ENCODE data around the gene MAG.

The MAG gene

DNA sequence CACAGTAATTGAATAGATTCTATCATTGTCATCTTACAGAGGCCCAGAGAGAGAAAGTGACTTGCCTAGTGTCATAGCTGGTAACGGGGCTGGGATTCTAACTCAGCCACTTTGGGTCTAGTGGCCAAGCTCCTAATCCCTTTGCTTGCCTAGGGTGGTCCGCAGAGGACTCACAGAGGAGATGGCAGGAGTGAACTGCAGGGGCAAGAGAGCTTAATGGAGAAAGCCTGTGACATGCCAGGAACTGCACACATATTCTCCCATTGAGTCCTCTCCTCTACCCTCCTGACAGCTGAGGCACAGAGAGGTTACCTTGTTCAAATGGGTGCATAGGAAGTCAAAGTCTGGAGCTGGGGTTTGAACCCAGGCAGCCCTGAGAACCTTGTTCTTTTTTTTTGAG, 40.5 kb upstream of the MAG start:
- no peak for TF ChIP-seq EZH2 (IDR thresholded peaks at IDR 0.05)
- no peak for TF ChIP-seq POLR2AphosphoS5 (IDR thresholded peaks at IDR 0.05; ENCODE audit: borderline replicate concordance, low read depth, low read length)
- no peak for TF ChIP-seq FOXP2 (optimal IDR thresholded peaks at IDR 0.05; ENCODE audit: control extremely low read depth, extremely low read length, insufficient read depth)
- no peak overlapping the region for H3K4me3 ChIP-seq
- no peaks in the 10 kb centered on the region for H3K36me3 ChIP-seq (ENCODE audit: insufficient read depth, low read length)
- H3K27ac ChIP-seq: no peak overlapping the region
- no peak overlapping the region for H3K9ac ChIP-seq (ENCODE audit: insufficient read length)
- no peak for DNase-seq (ENCODE audit: low read depth, low spot score)
- no peaks in the 10 kb centered on the region for H3K9me3 ChIP-seq (ENCODE audit: low read depth, low read length)

DNA sequence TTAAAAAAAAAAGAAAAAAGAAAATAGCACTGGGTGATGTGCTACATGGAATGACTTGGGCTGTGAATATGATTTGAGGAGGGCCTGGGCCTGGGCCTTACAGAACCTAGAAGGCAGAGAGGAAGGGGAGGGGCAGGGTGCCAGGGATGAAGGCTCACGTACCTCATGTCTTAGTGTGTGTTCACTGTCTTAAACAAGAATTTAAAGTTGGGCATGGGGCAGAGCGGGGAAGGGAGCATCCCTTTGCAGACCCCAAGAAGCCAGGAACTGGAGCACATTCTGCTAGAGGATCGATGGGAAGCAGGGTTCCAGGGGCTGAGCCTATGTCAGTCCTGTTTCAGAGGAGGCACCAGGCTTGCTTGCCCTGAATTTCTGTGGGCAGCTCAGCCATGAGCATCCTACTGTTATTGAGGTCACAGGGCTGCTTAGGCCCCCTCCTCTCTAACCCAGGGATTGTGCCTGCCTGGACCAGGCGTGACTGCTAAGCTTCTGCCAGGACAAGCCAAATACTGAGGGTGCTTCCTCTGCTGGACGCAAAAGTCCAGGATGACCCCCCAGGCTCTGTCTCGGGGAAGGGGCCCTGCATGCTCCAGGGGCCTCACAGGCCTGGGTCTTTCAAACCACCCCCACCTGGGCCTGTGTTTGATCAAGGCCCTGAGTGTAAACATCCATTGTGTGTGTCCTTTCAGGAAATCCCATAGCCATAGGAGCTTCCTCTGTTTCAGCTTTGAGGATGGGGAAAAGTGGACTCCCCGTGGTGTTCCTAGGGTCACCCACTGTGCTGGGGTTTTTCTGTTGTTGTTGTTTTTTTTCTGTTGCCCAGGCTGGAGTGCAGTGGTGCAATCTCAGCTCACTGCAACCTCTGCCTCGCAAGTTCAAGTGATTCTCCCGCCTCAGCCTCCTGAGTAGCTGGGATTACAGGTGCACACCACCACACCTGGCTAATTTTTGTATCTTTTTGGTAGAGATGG, 38.4 kb upstream of the MAG start:
- no peak overlapping the region for H3K4me3 ChIP-seq
- no peak for TF ChIP-seq POLR2AphosphoS5 (IDR thresholded peaks at IDR 0.05; ENCODE audit: borderline replicate concordance, low read depth, low read length)
- no peak for TF ChIP-seq EZH2 (IDR thresholded peaks at IDR 0.05)
- no peak for TF ChIP-seq FOXP2 (optimal IDR thresholded peaks at IDR 0.05; ENCODE audit: control extremely low read depth, extremely low read length, insufficient read depth)
- H3K9me3 ChIP-seq (ENCODE audit: low read depth, low read length): no peaks in the 10 kb centered on the region
- DNase-seq (ENCODE audit: low read depth, low spot score): no peak
- no peaks in the 10 kb centered on the region for H3K36me3 ChIP-seq (ENCODE audit: insufficient read depth, low read length)
- H3K27ac ChIP-seq: no peak overlapping the region
- H3K9ac ChIP-seq (ENCODE audit: insufficient read length): no peak overlapping the region

DNA sequence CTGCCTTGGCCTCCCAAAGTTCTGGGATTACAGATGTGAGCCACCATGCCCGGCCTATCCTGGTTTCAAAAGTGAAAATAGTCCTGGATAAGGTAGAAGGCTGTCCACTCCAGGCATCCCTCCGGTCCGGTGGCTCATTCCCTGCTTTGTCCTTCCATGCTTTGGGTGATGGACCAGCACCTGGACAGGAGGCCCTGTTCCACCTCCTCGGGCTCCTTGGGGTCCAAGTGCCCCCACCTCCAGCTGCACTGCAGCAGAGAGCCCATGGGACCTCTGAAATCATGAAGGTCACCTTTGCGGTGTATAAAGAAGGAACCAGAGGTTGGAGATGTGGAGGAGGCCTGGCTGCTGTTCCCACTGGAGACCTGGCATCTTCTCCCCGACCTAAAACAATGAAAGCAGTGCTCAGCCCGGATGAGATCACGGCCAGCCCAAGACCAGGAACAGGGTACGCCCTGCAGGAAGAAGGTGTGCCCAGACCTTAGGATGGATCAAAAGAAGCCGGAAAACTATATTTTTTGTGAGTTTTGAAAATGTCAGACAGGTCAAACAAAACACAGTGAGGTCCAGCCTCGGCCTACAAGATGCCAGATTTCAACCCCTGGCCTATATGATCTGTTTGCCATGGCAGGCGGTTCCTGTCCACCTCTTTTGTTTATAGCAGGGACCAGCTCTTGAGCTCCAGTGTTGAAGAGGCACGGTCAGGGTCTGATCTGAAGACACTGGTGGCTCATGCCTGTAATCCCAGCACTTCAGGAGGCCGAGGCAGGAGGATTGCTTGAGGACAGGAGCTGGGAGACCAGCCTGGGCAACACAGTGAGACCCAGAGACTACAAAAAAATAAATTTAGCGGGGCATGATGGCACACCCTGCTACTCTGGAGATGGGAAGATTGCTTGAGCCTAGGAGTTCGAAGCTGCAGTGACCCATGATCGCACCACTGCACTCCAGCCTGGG, 37.3 kb upstream of the MAG start:
- TF ChIP-seq POLR2AphosphoS5 (IDR thresholded peaks at IDR 0.05; ENCODE audit: borderline replicate concordance, low read depth, low read length): no peak
- TF ChIP-seq EZH2 (IDR thresholded peaks at IDR 0.05): no peak
- TF ChIP-seq FOXP2 (optimal IDR thresholded peaks at IDR 0.05; ENCODE audit: control extremely low read depth, extremely low read length, insufficient read depth): no peak
- no peak for DNase-seq (ENCODE audit: low read depth, low spot score)

DNA sequence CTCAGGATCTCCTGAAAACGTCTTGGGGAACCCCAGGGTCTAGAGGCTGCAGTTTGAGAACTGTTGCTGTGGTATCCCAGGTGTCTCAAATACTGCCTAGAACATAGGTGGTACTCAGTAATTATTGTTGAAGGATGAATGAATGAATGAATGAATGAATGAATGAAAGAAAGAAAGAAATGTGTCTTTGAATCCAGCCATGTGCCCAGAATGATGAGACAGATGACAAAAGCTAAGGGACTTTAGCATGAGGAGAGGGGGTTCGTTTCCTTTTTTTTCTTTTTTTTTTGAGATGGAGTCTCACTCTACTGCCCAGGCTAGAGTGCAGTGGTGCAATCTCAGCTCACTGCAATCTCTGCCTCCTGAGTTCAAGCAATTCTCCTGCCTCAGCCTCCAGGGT, 35.4 kb upstream of the MAG start:
- H3K36me3 ChIP-seq (ENCODE audit: insufficient read depth, low read length): no peaks in the 10 kb centered on the region
- DNase-seq (ENCODE audit: low read depth, low spot score): no peak
- no peak overlapping the region for H3K9ac ChIP-seq (ENCODE audit: insufficient read length)
- TF ChIP-seq FOXP2 (optimal IDR thresholded peaks at IDR 0.05; ENCODE audit: control extremely low read depth, extremely low read length, insufficient read depth) (no peak), EZH2 (IDR thresholded peaks at IDR 0.05) (no peak), POLR2AphosphoS5 (IDR thresholded peaks at IDR 0.05; ENCODE audit: borderline replicate concordance, low read depth, low read length) (no peak)
- no peaks in the 10 kb centered on the region for H3K9me3 ChIP-seq (ENCODE audit: low read depth, low read length)
- H3K27ac ChIP-seq: no peak overlapping the region
- no peak overlapping the region for H3K4me3 ChIP-seq

More for the DNA sequence above, 37.3 kb upstream of the MAG start:
- H3K36me3 ChIP-seq (ENCODE audit: insufficient read depth, low read length): no peaks in the 10 kb centered on the region
- no peak overlapping the region for H3K9ac ChIP-seq (ENCODE audit: insufficient read length)
- H3K27ac ChIP-seq: no peak overlapping the region
- H3K9me3 ChIP-seq (ENCODE audit: low read depth, low read length): no peaks in the 10 kb centered on the region
- no peak overlapping the region for H3K4me3 ChIP-seq

DNA sequence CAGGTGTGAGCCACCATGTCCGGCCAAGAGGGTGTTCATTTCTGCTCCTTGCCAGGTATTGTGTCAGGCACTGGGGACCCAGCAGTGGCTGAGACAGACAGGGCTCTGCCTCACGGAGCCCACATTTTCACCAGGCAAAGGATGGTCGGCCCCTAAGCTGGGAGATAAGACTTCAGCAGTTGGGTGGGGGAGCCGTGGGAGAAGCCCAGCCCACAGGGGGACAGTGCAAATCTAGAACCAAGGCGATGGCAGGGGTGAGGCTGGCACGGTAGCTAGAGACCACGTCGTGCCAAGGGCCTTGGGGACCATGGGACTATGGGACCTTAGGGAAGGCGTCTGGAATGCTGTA, 34.9 kb upstream of the MAG start:
- no peak overlapping the region for H3K4me3 ChIP-seq
- no peak for TF ChIP-seq EZH2 (IDR thresholded peaks at IDR 0.05)
- no peak for TF ChIP-seq POLR2AphosphoS5 (IDR thresholded peaks at IDR 0.05; ENCODE audit: borderline replicate concordance, low read depth, low read length)
- TF ChIP-seq FOXP2 (optimal IDR thresholded peaks at IDR 0.05; ENCODE audit: control extremely low read depth, extremely low read length, insufficient read depth): no peak
- no peaks in the 10 kb centered on the region for H3K36me3 ChIP-seq (ENCODE audit: insufficient read depth, low read length)
- H3K9me3 ChIP-seq (ENCODE audit: low read depth, low read length): no peaks in the 10 kb centered on the region
- DNase-seq (ENCODE audit: low read depth, low spot score): no peak
- no peak overlapping the region for H3K27ac ChIP-seq
- H3K9ac ChIP-seq (ENCODE audit: insufficient read length): no peak overlapping the region

DNA sequence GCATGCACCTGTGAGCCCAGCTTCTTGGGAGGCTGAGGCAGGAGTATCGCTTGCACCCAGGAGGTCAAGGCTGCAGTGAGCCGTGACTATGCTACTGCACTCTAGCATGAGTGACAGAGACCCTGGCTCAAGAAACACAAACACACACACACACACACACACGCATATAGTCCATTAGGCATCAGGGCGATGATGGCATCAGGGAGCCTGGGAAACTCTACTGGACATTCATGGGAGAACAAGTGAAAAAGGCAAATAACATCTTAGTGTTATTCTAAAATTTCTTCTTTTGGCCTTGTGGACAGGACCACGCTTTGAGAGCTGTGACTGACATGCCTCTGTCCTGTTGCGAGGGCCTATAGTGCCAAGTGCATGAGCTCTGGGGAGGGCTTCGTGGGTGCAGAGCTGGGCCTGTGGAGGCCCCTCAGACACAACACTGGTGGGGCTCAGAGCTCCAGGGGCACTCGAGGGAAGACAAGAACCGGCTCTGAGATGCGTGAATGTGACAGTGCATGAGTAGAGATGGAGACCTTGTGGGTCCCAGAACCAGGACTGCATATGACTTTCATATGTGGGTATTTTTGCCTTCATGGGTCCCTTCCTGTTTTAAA, 31.2 kb upstream of the MAG start:
- no peak for DNase-seq (ENCODE audit: low read depth, low spot score)
- Histone ChIP-seq H3K9me3 (ENCODE audit: low read depth, low read length) (no peaks in the 10 kb centered on the region), H3K9ac (ENCODE audit: insufficient read length) (no peak overlapping the region), H3K36me3 (ENCODE audit: insufficient read depth, low read length) (no peaks in the 10 kb centered on the region), H3K4me3 (no peak overlapping the region), H3K27ac (no peak overlapping the region)
- TF ChIP-seq EZH2 (IDR thresholded peaks at IDR 0.05) (no peak), POLR2AphosphoS5 (IDR thresholded peaks at IDR 0.05; ENCODE audit: borderline replicate concordance, low read depth, low read length) (no peak), FOXP2 (optimal IDR thresholded peaks at IDR 0.05; ENCODE audit: control extremely low read depth, extremely low read length, insufficient read depth) (no peak)

DNA sequence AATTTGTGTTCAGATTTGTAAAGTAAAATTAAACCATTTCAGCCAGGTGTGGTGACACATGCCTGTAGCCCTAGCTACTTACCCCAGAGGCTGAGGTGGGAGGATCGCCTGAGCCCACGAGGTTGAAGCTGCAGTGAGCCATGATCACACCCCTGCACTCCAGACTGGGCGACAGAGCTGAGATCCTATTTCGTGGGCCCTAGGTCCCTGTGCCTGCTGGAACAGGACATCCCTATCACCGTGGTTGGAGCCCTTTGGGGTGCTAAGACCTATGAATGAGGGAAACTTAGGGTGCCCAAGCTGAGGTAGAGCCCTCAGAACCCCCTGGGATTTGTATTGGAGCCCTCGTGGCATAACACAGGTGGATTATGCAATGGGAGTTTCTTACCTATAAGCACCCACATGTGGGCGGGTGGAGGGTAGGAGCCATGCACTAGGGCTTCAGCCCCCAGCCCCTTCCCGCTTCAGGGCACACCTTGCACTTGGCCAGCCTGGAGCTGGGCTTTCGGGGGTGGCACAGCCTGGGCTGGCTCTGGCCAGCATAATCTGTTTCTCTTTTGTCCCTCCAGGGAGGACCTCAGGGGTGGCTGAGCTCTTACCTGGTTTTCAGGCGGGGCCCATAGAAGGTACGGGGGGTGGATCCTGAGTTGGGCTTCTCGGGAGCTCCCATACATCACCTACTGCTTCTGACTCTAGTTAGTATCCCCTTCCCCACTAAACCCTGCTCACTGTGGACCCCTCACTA, 30.4 kb upstream of the MAG start:
- no peaks in the 10 kb centered on the region for H3K36me3 ChIP-seq (ENCODE audit: insufficient read depth, low read length)
- TF ChIP-seq FOXP2 (optimal IDR thresholded peaks at IDR 0.05; ENCODE audit: control extremely low read depth, extremely low read length, insufficient read depth): no peak
- TF ChIP-seq EZH2 (IDR thresholded peaks at IDR 0.05): no peak
- TF ChIP-seq POLR2AphosphoS5 (IDR thresholded peaks at IDR 0.05; ENCODE audit: borderline replicate concordance, low read depth, low read length): no peak
- no peak for DNase-seq (ENCODE audit: low read depth, low spot score)

More for the DNA sequence above, 30.4 kb upstream of the MAG start:
- Histone ChIP-seq H3K4me3 (no peak overlapping the region), H3K27ac (no peak overlapping the region), H3K9me3 (ENCODE audit: low read depth, low read length) (no peaks in the 10 kb centered on the region), H3K9ac (ENCODE audit: insufficient read length) (no peak overlapping the region)

Measured in SK-N-MC (cell line).